ENCODE measurements around the gene ABCB1. TPM values are rescaled to one million over a fixed set of nuclear protein-coding genes. Genes with fewer than 3 reads are reported as not detected.

Gene ABCB1
- total RNA-seq, 4 donors from 2014 or later, result 5.6 to 18.4 (median 8.2) TPM

- Histone ChIP-seq H3K27ac (no peak overlapping the region), H3K36me3 (no peaks in the 10 kb centered on the region), H3K9me3 (no peaks in the 10 kb centered on the region), H3K4me1 (no peaks in the 10 kb centered on the region), H3K27me3 (no peaks in the 10 kb centered on the region), H3K4me3 (no peak overlapping the region)
- 53 to 75% methylated on average over 1 of the region's 1 CpG for WGBS, 2 donors (ENCODE audit: low coverage in 1 of 2)
- TF ChIP-seq CTCF (IDR thresholded peaks at IDR 0.05), result no peak
- no peak for TF ChIP-seq EP300 (IDR thresholded peaks at IDR 0.05)
- no peak for TF ChIP-seq POLR2AphosphoS5 (IDR thresholded peaks at IDR 0.05)
- no peak for TF ChIP-seq POLR2A (IDR thresholded peaks at IDR 0.05)
- no peak for ATAC-seq
Measured at GRCh38 chr7:87498893-87499292, 101.8 kb downstream of the ABCB1 start.

DNA sequence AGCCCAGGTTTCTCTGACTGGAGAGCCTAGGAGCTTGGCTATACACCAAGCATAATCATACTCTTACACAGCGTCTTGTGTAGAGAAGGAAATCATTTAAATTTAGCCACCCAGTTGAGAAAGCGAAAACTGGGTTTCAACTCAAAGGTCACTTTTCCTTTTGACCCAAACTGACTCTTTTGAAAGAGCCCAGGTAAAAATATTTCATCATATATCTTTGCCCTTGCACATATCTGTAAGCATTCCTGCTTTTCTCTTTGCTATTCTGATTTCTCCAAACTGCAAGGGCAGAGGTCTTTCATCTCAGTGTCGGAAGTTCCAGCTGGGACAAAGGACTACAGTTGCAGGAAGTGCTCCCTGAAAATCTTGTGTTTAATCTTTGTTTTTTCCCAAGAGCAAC is 103.2 kb downstream of the ABCB1 start:
- Histone ChIP-seq H3K4me1 (no peaks in the 10 kb centered on the region), H3K27ac (no peak overlapping the region), H3K27me3 (no peaks in the 10 kb centered on the region), H3K36me3 (no peaks in the 10 kb centered on the region), H3K9me3 (no peaks in the 10 kb centered on the region), H3K4me3 (no peak overlapping the region)
- ATAC-seq, result no peak
- TF ChIP-seq EP300 (IDR thresholded peaks at IDR 0.05) (no peak), CTCF (IDR thresholded peaks at IDR 0.05) (no peak), POLR2A (IDR thresholded peaks at IDR 0.05) (no peak), POLR2AphosphoS5 (IDR thresholded peaks at IDR 0.05) (no peak)
- 83% methylated on average over 3 of the region's 3 CpGs; no CpG with 5 or more reads in 1 of the 2 donors for WGBS, 2 donors (ENCODE audit: low coverage in 1 of 2)

DNA sequence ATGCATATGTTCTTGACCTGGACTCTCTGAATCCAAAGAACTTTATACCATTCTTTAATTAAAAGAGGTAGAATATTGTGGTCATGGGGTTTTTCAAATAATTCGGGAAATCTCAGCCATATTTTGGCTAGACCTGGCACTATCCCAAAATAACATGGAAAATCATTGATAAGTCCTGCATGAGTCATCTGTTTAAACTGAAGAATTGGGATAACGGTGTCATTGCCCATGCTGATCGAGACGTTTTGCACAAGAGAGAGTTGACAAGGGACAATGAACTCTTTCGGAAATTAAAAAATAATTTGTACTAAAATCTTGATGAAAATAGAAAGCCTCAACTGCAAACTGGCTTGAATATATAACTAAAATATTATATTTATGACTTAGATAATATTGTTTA is 105.3 kb downstream of the ABCB1 start:
- ATAC-seq, result no peak
- TF ChIP-seq EP300 (IDR thresholded peaks at IDR 0.05), result no peak
- TF ChIP-seq CTCF (IDR thresholded peaks at IDR 0.05), result no peak
- TF ChIP-seq POLR2AphosphoS5 (IDR thresholded peaks at IDR 0.05), result no peak
- no peak for TF ChIP-seq POLR2A (IDR thresholded peaks at IDR 0.05)

DNA sequence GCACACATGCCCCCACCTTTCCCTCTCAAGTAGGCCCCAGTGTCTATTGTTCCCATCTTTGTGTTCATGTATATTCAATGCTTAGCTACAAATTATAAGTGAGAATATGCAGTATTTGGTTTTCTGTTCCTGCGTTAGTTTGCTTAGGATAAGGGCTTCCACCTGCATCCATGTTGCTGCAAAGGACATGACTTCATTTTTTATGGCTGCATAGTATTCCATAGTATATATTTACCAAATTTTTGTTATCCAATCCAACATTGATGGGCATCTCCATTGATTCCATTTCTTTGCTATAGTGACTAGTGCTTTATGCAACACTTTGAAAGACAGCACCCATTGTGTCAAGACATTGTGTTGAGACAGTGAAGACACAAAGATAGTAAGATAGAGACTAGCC is 106.2 kb downstream of the ABCB1 start:
- H3K4me3 ChIP-seq, result no peak overlapping the region
- 100% methylated on average over 1 of the region's 1 CpG for WGBS, 2 donors (ENCODE audit: low coverage in 1 of 2)
- H3K27ac ChIP-seq, result no peak overlapping the region
- H3K4me1 ChIP-seq, result no peaks in the 10 kb centered on the region
- TF ChIP-seq POLR2AphosphoS5 (IDR thresholded peaks at IDR 0.05), result no peak
- TF ChIP-seq CTCF (IDR thresholded peaks at IDR 0.05), result no peak
- TF ChIP-seq EP300 (IDR thresholded peaks at IDR 0.05), result no peak
- no peak for TF ChIP-seq POLR2A (IDR thresholded peaks at IDR 0.05)
- ATAC-seq, result no peak
- H3K27me3 ChIP-seq, result no peaks in the 10 kb centered on the region
- H3K9me3 ChIP-seq, result peaks cover 0 to 5% (median 0%) of the 10 kb centered on the region in 3 donors
- no peaks in the 10 kb centered on the region for H3K36me3 ChIP-seq

More for the DNA sequence above, 105.3 kb downstream of the ABCB1 start:
- Histone ChIP-seq H3K36me3 (no peaks in the 10 kb centered on the region), H3K4me1 (no peaks in the 10 kb centered on the region), H3K27ac (no peak overlapping the region), H3K9me3 (peaks cover 0 to 5% (median 0%) of the 10 kb centered on the region in 3 donors), H3K4me3 (no peak overlapping the region), H3K27me3 (no peaks in the 10 kb centered on the region)
- 63 to 85% methylated on average over 5 of the region's 5 CpGs for WGBS, 2 donors (ENCODE audit: low coverage in 1 of 2)

DNA sequence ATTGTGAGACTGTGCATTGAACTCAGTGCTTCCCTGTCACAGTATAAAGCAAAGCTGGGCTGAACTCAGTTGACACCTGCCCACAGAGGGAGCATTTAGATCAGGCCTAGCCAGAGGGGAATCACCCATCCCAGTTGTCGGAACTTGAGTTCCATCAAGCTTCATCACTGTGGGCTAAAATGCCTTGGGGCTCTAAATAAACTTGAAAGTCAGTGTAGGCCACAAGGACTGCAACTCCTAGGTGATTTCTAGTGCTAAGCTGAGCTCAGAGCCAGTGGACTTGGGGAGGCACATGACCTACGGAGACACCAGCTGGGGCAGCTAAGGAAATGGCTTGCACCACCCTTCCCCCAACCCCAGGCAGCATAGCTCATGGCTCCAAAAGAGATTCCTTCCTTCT is 117.6 kb downstream of the ABCB1 start:
- Histone ChIP-seq H3K4me3 (no peak overlapping the region), H3K4me1 (no peaks in the 10 kb centered on the region), H3K9me3 (no peaks in the 10 kb centered on the region), H3K27me3 (peaks cover 8% of the 10 kb centered on the region), H3K36me3 (no peaks in the 10 kb centered on the region), H3K27ac (no peak overlapping the region)
- ATAC-seq, result no peak
- 100% methylated on average over 1 of the region's 2 CpGs for WGBS, 2 donors (ENCODE audit: low coverage in 1 of 2)
- TF ChIP-seq POLR2A (IDR thresholded peaks at IDR 0.05) (no peak), EP300 (IDR thresholded peaks at IDR 0.05) (no peak), CTCF (IDR thresholded peaks at IDR 0.05) (no peak), POLR2AphosphoS5 (IDR thresholded peaks at IDR 0.05) (no peak)
